GM19324 (cell line): ENCODE measurements around the gene CAMK2A.

Experiments used
- ATAC-seq: cut with Tn5 transposase; IDR thresholded peaks from one replicate; pipeline ENCODE4 v1.9.1; 2021; ENCODE audit warnings: mild to moderate bottlenecking, moderate library complexity; ENCODE audit not compliant: unreplicated experiment, low FRiP score

CAMK2A gene

DNA sequence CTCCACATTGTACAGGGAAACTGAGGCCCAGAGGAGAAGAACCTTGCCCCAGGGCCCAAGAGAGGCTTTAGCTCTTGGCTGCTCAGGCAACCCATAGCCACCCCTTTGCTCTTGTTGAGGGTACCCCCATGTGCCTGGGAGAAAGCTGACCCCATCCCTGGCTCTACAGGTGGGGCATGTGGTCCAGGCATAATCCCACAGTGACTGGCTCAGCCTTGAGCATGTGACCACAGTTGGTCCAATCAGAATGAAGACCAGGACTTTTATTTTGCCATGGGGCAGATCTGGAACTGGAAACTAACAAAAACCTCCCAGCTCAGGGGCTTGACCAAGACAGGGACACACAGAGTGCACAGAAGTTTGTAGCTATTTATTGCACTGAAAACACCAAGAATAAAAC is 70.4 kb downstream of the CAMK2A start:
- ATAC-seq = no peak

DNA sequence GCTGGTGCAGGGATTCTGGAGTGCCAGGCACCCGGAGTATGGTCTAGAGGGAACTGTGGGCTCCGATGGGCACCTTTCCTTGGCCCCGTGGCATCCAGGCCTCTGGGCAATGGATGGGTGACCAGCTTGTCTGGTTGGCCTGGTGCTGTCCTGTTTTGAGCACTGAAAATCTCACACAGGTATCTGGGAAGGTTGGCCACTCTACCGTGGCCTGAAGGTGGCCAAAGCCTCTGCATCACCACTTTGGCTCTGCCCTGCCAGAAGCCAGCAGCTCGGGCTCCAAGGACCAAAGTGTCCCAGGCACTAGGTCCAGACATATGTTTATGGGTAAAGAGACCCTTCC is 70.9 kb downstream of the CAMK2A start:
- no peak for ATAC-seq

DNA sequence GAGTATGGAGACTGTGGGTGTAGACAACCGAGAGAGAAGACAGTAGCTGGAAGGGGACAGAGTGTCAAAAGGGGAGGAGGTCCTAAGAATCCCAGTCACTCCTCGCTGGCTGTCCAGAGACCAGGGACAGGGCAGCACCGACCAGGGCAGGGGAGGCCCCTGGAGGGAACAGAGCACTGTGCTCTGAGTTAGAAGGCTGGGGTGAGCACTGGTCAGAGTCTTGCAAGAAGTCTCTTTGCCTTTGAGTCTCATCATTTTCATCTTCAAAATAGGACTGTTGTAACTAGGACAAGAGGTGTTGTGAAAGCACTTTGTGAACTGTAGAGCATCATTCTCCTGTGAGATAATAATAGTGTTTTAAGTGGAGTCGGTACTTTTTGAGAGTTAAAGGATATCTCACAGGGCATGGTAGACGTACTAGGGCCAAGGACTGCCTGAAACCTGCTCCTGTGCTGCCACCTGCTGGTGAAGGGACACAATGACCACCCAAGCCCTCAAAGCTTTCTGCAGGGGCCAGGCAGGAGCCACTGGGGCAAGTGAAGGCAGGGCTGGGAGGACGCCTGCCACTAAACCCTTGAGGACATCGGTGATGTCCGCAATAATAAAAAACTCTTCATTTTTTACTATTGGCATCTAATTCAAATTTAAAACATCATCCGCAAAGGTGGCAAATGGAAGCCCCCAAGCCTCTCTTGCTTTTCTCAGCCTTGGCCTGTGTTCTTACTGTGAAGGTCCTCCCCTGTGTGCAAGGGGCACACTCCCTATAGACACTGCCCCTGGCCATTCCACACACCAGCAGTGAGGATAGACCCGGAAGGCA is 71.5 kb downstream of the CAMK2A start:
- ATAC-seq = peak; percentile 69

- no peak for ATAC-seq
Measured at GRCh38 chr5:150217038-150217437, 72.5 kb downstream of the CAMK2A start.

GRCh38 chr5:150215979-150216944 is 73.3 kb downstream of the CAMK2A start:
- ATAC-seq = no peak

DNA sequence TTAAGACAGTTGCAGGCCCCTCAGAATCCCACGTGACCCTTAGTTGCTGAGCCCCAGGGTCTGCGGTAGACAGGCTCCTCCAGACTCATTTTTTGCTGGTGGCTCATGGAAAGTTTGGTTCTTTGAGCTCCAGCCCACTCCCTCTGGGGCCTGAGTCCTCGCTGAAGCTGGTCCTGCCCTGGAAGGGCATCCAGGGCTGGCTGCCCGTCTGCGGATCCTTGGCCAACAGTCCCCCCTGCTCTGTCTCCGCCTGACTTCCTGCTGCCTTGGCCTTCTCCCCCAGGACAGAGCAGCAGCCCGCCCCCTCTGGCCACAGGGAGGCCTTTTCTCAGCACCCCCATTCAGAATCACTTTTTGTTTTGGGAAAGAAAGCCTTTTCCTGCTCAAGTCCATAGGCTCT is 75.3 kb downstream of the CAMK2A start:
- ATAC-seq = no peak

- no peak for ATAC-seq
Measured at GRCh38 chr5:150213530-150213929, 76.0 kb downstream of the CAMK2A start.

GRCh38 chr5:150211156-150212030 is 78.2 kb downstream of the CAMK2A start:
- no peak for ATAC-seq

DNA sequence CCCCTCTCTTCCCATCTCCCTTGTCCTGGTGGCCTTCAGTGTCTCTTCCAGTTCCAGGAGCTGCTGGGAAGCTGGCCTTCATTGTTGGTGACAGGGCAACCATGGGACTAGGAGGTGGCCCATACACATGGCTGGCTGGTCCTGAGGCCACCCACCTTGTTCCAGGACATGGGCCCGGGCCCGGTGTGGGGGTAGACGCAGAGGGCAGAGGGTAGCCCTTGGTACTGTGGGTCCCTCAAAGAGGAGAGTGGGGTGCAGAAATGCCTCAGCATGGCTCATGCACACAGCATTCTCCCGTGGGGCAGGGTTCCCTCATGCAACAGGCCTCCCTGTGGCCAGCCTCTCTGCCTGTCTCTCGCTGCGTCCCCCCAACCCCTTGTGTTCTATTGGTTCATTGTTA is 78.9 kb downstream of the CAMK2A start:
- no peak for ATAC-seq

DNA sequence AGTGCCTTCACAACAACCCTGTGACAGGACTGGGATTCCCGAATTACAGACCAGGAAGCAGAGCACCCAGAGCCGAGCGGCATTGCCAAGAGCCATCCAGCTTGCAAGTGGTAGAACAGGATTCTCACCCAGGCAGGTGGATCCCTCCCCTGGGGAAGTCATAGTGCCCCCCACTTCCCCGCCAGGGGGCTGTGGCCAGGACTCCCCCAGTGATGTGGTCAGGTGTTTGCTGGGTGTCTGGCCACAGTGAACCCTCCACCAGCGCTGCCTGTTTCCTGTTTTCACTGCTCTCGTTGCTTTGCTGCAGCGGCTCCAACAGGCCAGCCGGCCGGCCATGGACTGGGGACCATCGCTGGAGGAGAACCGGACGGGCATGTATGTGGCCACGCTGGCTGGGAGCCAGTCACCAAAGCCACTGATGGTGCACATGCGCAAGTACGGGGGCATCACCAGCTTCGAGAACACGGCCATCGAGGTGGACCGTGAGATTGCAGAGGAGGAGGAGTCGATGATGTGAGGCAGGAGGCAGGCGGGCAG is 80.4 kb downstream of the CAMK2A start:
- no peak for ATAC-seq

GRCh38 chr5:150208187-150209098 is 81.1 kb downstream of the CAMK2A start:
- ATAC-seq = no peak

DNA sequence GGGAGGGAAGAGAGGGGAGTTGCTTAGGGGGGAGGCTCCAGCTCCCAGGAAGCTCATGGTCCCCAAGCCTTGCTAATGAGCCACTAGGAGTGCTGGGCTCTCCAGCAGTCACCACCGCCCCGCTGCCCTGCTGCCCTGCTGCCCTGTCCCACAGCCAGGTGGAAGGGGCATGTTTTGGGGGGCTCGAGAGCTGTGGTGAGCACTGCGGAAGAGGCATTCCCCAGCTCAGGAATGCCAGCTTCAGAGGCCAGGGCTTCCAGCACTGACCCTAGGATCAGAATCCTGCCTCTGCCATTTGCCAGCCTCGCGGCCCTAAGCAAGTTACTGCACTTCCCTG is 82.8 kb downstream of the CAMK2A start:
- ATAC-seq = no peak

- ATAC-seq = no peak
Measured at GRCh38 chr5:150206098-150206778, 83.3 kb downstream of the CAMK2A start.

DNA sequence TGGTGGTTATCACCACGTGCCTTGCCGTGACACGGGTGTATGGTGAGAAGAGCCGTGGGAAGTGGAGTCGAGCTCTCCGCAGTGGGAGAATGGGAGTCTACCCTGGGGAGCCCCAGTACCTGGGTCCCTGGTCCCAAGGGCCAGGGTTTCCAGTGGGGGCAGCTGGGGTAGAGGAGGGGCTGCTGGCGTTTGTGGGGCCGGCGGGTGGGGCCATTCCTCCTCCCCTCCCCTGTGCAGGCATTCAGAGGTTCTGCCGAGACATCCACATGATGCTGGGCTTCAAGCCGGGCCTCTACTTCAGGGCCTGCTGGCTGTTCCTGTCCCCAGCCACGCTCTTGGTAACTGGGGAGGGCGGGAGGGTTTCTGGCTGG is 85.0 kb downstream of the CAMK2A start:
- ATAC-seq = no peak

GRCh38 chr5:150203832-150204589 is 85.6 kb downstream of the CAMK2A start:
- no peak for ATAC-seq

DNA sequence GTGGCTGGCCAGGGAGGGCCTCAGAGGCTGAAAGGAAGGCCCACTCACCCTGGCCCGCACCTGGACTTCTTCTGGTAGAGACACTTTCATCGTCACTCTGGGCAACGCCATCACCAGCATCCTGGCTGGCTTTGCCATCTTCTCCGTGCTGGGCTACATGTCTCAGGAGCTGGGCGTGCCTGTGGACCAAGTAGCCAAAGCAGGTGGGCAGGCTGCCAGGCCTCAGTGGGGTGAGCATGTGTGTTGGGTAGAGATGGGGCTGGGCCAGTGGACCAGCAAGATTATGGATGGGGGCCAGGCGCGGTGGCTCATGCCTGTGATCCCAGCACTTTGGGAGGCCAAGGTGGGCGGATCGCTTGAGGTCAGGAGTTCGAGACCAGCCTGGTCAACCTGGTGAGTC is 87.1 kb downstream of the CAMK2A start:
- no peak for ATAC-seq

- ATAC-seq = no peak
Measured at GRCh38 chr5:150197476-150197875, 92.1 kb downstream of the CAMK2A start.

DNA sequence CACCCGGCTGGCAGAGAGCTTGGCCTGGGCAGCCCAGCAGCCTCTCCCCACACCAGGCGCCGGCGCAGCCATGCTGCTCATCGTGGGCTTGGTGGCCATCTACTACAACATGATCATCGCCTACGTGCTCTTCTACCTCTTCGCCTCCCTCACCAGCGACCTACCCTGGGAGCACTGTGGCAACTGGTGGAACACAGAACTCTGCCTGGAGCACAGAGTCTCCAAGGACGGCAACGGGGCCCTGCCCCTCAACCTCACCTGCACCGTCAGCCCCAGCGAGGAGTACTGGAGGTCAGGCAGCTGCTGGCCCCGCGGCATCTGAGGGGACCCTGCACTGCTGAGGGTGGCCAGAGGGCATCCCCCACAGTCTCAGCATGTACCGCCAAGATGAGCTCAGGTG is 92.6 kb downstream of the CAMK2A start:
- ATAC-seq = no peak
